ENCODE data around the gene CLSTN2. TPM values are rescaled to one million over a fixed set of nuclear protein-coding genes. Genes with fewer than 3 reads are reported as not detected.

Gene CLSTN2
- total RNA-seq, 1 experiment from 2014 or later: 0.68 TPM

- Histone ChIP-seq H3K23me2 (ENCODE audit: insufficient read length, low read depth, low read length, poor library complexity, severe bottlenecking) (no peaks in the 10 kb centered on the region), H4K5ac (ENCODE audit: insufficient read length, low read depth, low read length) (no peak overlapping the region), H3K4ac (ENCODE audit: low read depth, low read length) (no peak overlapping the region), H3K4me1 (ENCODE audit: insufficient read depth, low read length) (no peaks in the 10 kb centered on the region), H2BK15ac (ENCODE audit: low read depth, low read length) (no peak overlapping the region), H2BK120ac (ENCODE audit: low read depth, low read length, poor library complexity, severe bottlenecking) (no peak overlapping the region), H3K27me3 (ENCODE audit: insufficient read depth, low read length) (no peaks in the 10 kb centered on the region), H3K14ac (ENCODE audit: insufficient read depth, low read length) (no peak overlapping the region), H2AK5ac (ENCODE audit: insufficient read length, low read length) (no peak overlapping the region), H2BK20ac (ENCODE audit: low read depth, low read length, poor library complexity, severe bottlenecking) (no peak overlapping the region), H2BK5ac (ENCODE audit: insufficient read length, low read length) (no peak overlapping the region), H4K8ac (replicated peaks; ENCODE audit: insufficient read length, low read depth, low read length) (no peak overlapping the region), H4K91ac (ENCODE audit: insufficient read length, low read depth, low read length) (no peak overlapping the region), H3K23ac (ENCODE audit: insufficient read length, low read depth, low read length) (no peak overlapping the region), H4K20me1 (ENCODE audit: control insufficient read depth, insufficient read depth, insufficient read length) (no peaks in the 10 kb centered on the region), H3T11ph (ENCODE audit: low read length) (no peak overlapping the region), H2BK12ac (ENCODE audit: insufficient read length, low read depth, low read length) (no peak overlapping the region), H3K56ac (ENCODE audit: insufficient read length, low read depth, low read length) (no peak overlapping the region), H3K18ac (ENCODE audit: insufficient read length, low read depth, low read length) (no peak overlapping the region), H3K9ac (ENCODE audit: extremely low read depth, insufficient read length, low read length) (no peak overlapping the region), H3K79me2 (ENCODE audit: insufficient read depth, low read length) (no peaks in the 10 kb centered on the region), H3K79me1 (ENCODE audit: insufficient read depth, low read depth, low read length, poor library complexity, severe bottlenecking) (no peaks in the 10 kb centered on the region), H3K4me2 (ENCODE audit: insufficient read depth, insufficient read length, low read length) (no peak overlapping the region), H3K27ac (ENCODE audit: insufficient read length, low read depth, low read length) (no peak overlapping the region), H2AFZ (ENCODE audit: low read length) (no peak overlapping the region), H3K9me3 (ENCODE audit: control insufficient read depth, low read depth, low read length) (no peaks in the 10 kb centered on the region)
- no peaks in the 10 kb centered on the region for H3K9me3 Mint-ChIP-seq
- H3K36me3 Mint-ChIP-seq (ENCODE audit: insufficient read depth in 1 of 3, low read depth in 3 of 3): no peaks in the 10 kb centered on the region
- H3K27ac Mint-ChIP-seq: no peak overlapping the region
- DNase-seq: no peak
- no CpG with 5 or more reads among the region's 2 CpGs for WGBS (ENCODE audit: extremely low coverage, insufficient read length, low lambda C conversion rate)
- 0 out of 2 replicates have a peak, but pooled peaks cover 2% of the 10 kb centered on the region for H3K27me3 Mint-ChIP-seq (ENCODE audit: low read depth)
- TF ChIP-seq CTCF (conservative IDR thresholded peaks at IDR 0.05): no peak
- H3K4me1 Mint-ChIP-seq: peaks cover 17 to 18% of the 10 kb centered on the region in 2 experiments
- H3K4me3 Mint-ChIP-seq: no peak overlapping the region
Measured at GRCh38 chr3:140453750-140454149, 518.8 kb downstream of the CLSTN2 start.

Data from H9 (cell line).